ENCODE results near the gene ANXA5. TPM values are rescaled to one million over a fixed set of nuclear protein-coding genes. Genes with fewer than 3 reads are reported as not detected.

Gene ANXA5
- polyA plus RNA-seq, 1 of the 3 experiments (the other 2 are of a cell fraction) = 379 TPM

- peaks cover 30% of the 10 kb centered on the region for H3F3A ChIP-seq (replicated peaks; ENCODE audit: insufficient read depth)
- H3K4me3 ChIP-seq (ENCODE audit: low read depth in 2 of 2, low read length in 1 of 2) = no peak overlapping the region
- no peaks in the 10 kb centered on the region for H3K9me2 ChIP-seq
- DNase-seq = no peak
- POLR2A ChIA-PET = no interaction called here
- peaks cover 51 to 69% of the 10 kb centered on the region in 2 experiments for H3K36me3 ChIP-seq (replicated peaks in 1 of 2; ENCODE audit: control insufficient read depth in 1 of 2, insufficient read depth in 2 of 2, low read length in 1 of 2)
- H3K4me2 ChIP-seq = peak overlapping the region; percentile 47
- no peaks in the 10 kb centered on the region for H3K27me3 ChIP-seq (ENCODE audit: insufficient read depth)
- H4K20me1 ChIP-seq (ENCODE audit: insufficient read depth) = peaks cover 88% of the 10 kb centered on the region
- peak overlapping the region; percentile 53 to 93; a peak in 3 of 4 replicates for H3K27ac ChIP-seq (ENCODE audit: low read depth in 2 of 2, low read length in 1 of 2)
- no peaks in the 10 kb centered on the region for H3K9me3 ChIP-seq
- H3K4me1 ChIP-seq (ENCODE audit: control insufficient read depth in 1 of 2, insufficient read depth in 2 of 2, low read depth in 1 of 2, low read length in 1 of 2) = peaks cover 0 to 55% of the 10 kb centered on the region in 2 experiments; a peak in 3 of 4 replicates
- peak overlapping the region; percentile 52 for H3K9ac ChIP-seq
- peaks cover 93% of the 10 kb centered on the region for H3K79me2 ChIP-seq (ENCODE audit: insufficient read depth)
- TF ChIP-seq USF2 (IDR thresholded peaks at IDR 0.05; ENCODE audit: borderline replicate concordance, low read depth, low read length) (no peak), POLR2AphosphoS5 (IDR thresholded peaks at IDR 0.05; ENCODE audit: low read depth, low read length) (no peak), NFIC (IDR thresholded peaks at IDR 0.05; ENCODE audit: borderline replicate concordance) (no peak), EZH2phosphoT487 (IDR thresholded peaks at IDR 0.05; ENCODE audit: borderline replicate concordance, low read depth) (no peak), TEAD4 (IDR thresholded peaks at IDR 0.05; ENCODE audit: borderline replicate concordance, insufficient read depth) (no peak), JUND (IDR thresholded peaks at IDR 0.05) (no peak), SMC3 (IDR thresholded peaks at IDR 0.05; ENCODE audit: low read depth, low read length) (no peak), RAD21 (IDR thresholded peaks at IDR 0.05; ENCODE audit: low read length) (no peak), MAX (IDR thresholded peaks at IDR 0.05; ENCODE audit: low read depth) (no peak), REST (IDR thresholded peaks at IDR 0.05; ENCODE audit: low read depth, low read length) (no peak), CTCF (IDR thresholded peaks at IDR 0.05) (no peak), USF1 (IDR thresholded peaks at IDR 0.05; ENCODE audit: borderline replicate concordance, low read depth) (no peak), GABPA (IDR thresholded peaks at IDR 0.05; ENCODE audit: low read depth) (no peak), ZBTB33 (IDR thresholded peaks at IDR 0.05; ENCODE audit: borderline replicate concordance, low read depth) (no peak), FOXM1 (IDR thresholded peaks at IDR 0.05; ENCODE audit: low read depth) (no peak)
- 58% methylated on average over 2 of the region's 2 CpGs for WGBS (ENCODE audit: low lambda C conversion rate)
- CTCF ChIA-PET = no interaction called here
- H2AFZ ChIP-seq (ENCODE audit: low read depth) = no peak overlapping the region
These were observed 6.8 kb downstream of the ANXA5 start for GRCh38 chr4:121690001-121690400.
